ENCODE results near the gene KLHL41.

KLHL41 gene

GRCh38 chr2:169479257-169480078 is 30.0 kb upstream of the KLHL41 start, which contains the start of gene BBS5 (continued):
- TF ChIP-seq ELK4 (IDR thresholded peaks at IDR 0.05; ENCODE audit: borderline replicate concordance, low read depth, low read length) = no peak
- no peak for TF ChIP-seq SCRT1 (tag by site-specific recombination; IDR thresholded peaks at IDR 0.05; ENCODE audit: borderline replicate concordance)
- no peak for TF ChIP-seq ZNF202 (tag by site-specific recombination; IDR thresholded peaks at IDR 0.05; ENCODE audit: borderline replicate concordance)
- TF ChIP-seq ZNF791 (tag by site-specific recombination; IDR thresholded peaks at IDR 0.05) = no peak
- TF ChIP-seq ZNF184 (tag by site-specific recombination; IDR thresholded peaks at IDR 0.05) = no peak
- peak; percentile 96 for TF ChIP-seq CTCF (tag by site-specific recombination; IDR thresholded peaks at IDR 0.05)
- TF ChIP-seq ZNF112 (tag by site-specific recombination; IDR thresholded peaks at IDR 0.05) = no peak
- no peak for TF ChIP-seq MZF1 (tag by site-specific recombination; IDR thresholded peaks at IDR 0.05; ENCODE audit: borderline replicate concordance)
- TF ChIP-seq YY1 (tag by site-specific recombination; IDR thresholded peaks at IDR 0.05) = no peak
- no peak for TF ChIP-seq ZNF133 (tag by site-specific recombination; IDR thresholded peaks at IDR 0.05)
- no peak for TF ChIP-seq ZNF521 (tag by site-specific recombination; IDR thresholded peaks at IDR 0.05)
- TF ChIP-seq ZNF837 (tag by site-specific recombination; IDR thresholded peaks at IDR 0.05) = no peak

- no peak for TF ChIP-seq ZBTB20 (tag by site-specific recombination; IDR thresholded peaks at IDR 0.05)
- CTCF ChIA-PET = interaction anchor here (1.0 to 1.6 kb wide), 7 partner anchors 8 to 310 kb away, joined by 3 to 9 read pairs (median 4); no protein-coding TSS in a partner anchor
Observed at GRCh38 chr2:169480079-169480465, 29.4 kb upstream of the KLHL41 start.

DNA sequence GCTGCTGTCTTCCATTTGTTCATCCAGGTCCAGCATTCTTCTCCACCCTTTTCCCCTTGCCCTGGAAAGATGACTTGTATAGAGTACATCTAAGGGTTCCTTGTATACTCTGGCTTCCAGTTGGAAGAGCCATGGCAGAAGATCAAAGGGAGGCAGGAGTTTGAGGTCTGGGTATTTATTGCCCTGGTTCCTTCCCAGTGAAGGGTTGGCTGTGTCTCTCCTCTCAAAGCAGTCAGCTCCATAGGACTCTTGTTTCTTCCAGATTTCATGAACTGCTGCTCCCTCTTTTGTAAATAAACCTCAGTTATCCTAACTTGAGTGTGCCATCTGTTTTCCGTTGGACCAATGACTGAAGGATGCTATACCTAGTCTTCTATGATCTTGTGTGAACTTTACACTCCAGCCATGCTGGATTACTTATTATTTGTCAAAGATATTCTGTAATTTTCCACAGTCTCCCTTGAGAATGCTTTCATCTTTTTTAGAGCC is 23.8 kb upstream of the KLHL41 start:
- ChIA-PET CTCF (no interaction called here), POLR2A (no interaction called here)
- no peak overlapping the region for H3K27ac ChIP-seq (ENCODE audit: extremely low read depth, low read depth, low read length)
- TF ChIP-seq ZNF274 (IDR thresholded peaks at IDR 0.05; ENCODE audit: low read length) = no peak
- TF ChIP-seq ZNF274 (tag by site-specific recombination; IDR thresholded peaks at IDR 0.05; ENCODE audit: borderline replicate concordance) = no peak
- no peak for TF ChIP-seq ZNF692 (tag by site-specific recombination; IDR thresholded peaks at IDR 0.05)
- TF ChIP-seq ELK4 (IDR thresholded peaks at IDR 0.05; ENCODE audit: borderline replicate concordance, low read depth, low read length) = no peak
- TF ChIP-seq ZNF148 (tag by site-specific recombination; IDR thresholded peaks at IDR 0.05; ENCODE audit: borderline replicate concordance) = no peak
- TF ChIP-seq ZNF548 (tag by site-specific recombination; IDR thresholded peaks at IDR 0.05) = no peak
- no peak for TF ChIP-seq ZNF155 (tag by site-specific recombination; IDR thresholded peaks at IDR 0.05)
- no peak for TF ChIP-seq GLI2 (tag by site-specific recombination; IDR thresholded peaks at IDR 0.05; ENCODE audit: borderline replicate concordance, low read depth)
- H3K4me3 ChIP-seq (ENCODE audit: low read depth, low read length) = no peak overlapping the region
- H3K36me3 ChIP-seq (ENCODE audit: control insufficient read depth in 2 of 2, insufficient read depth in 1 of 2, low read length in 2 of 2) = peaks cover 14 to 38% of the 10 kb centered on the region in 2 experiments
- no peaks in the 10 kb centered on the region for H3K4me1 ChIP-seq (ENCODE audit: control insufficient read depth, insufficient read depth, low read length)
- no peaks in the 10 kb centered on the region for H3K9me3 ChIP-seq (ENCODE audit: control insufficient read depth, insufficient read depth, low read depth, low read length)

More at GRCh38 chr2:169480079-169480465, 29.4 kb upstream of the KLHL41 start:
- H3K9me3 ChIP-seq (ENCODE audit: control insufficient read depth, insufficient read depth, low read depth, low read length) = no peaks in the 10 kb centered on the region
- POLR2A ChIA-PET = interaction anchor here (0.9 to 1.6 kb wide), 5 partner anchors 16 to 105 kb away, joined by 3 to 5 read pairs (median 3); no protein-coding TSS in a partner anchor
- no peaks in the 10 kb centered on the region for H3K4me1 ChIP-seq (ENCODE audit: control insufficient read depth, insufficient read depth, low read length)
- H3K4me3 ChIP-seq (ENCODE audit: low read depth, low read length) = peak overlapping the region; percentile 64
- peaks cover 4 to 23% of the 10 kb centered on the region in 2 experiments for H3K36me3 ChIP-seq (ENCODE audit: control insufficient read depth in 2 of 2, insufficient read depth in 1 of 2, low read length in 2 of 2)
- peak overlapping the region; percentile 1; the same call in 1 of the 2 replicates for H3K27ac ChIP-seq (ENCODE audit: extremely low read depth, low read depth, low read length)
